ENCODE results near the gene CSAG3. TPM values are rescaled to one million over a fixed set of nuclear protein-coding genes. Genes with fewer than 3 reads are reported as not detected.
"Not testable (repeated sequence)": the region's sequence is repeated elsewhere in the genome, so short reads cannot be mapped to it uniquely, and the experiment has no call there.

CSAG3 gene
- total RNA-seq, 2 donors from 2014 or later = 0.35 TPM; not detected in 1

GRCh38 chrX:152733261-152733975 lies 25.6 kb upstream of the CSAG3 start, which contains the start of the genes CSAG1 and MAGEA12:
CSAG1 (minus strand) TSS chrX:152733721; CDS start chrX:152732460, 1,261 bp downstream.
MAGEA12 (plus strand) TSS chrX:152733757; CDS start chrX:152736162, 2,405 bp downstream.
- WGBS, 2 experiments (ENCODE audit: insufficient coverage in 1 of 2, insufficient read length in 1 of 2) = 94% methylated on average over 7 of the region's 21 CpGs; no CpG with 5 or more reads in 1 of the 2 experiments
- Histone ChIP-seq H3K27ac (ENCODE audit: low read depth, low read length) (no peak within 1 kb of the TSS), H3K4me3 (ENCODE audit: low read length) (no peak within 1 kb of the TSS), H3K27me3 (ENCODE audit: control insufficient read depth, insufficient read depth, low read length, poor library complexity, severe bottlenecking) (no peaks in the 10 kb centered on the region), H3K9me3 (ENCODE audit: control insufficient read depth, low read length) (no peaks in the 10 kb centered on the region), H3K9ac (ENCODE audit: extremely low read depth, low read length, poor library complexity, severe bottlenecking) (no peak within 1 kb of the TSS), H3K4me1 (ENCODE audit: control insufficient read depth, insufficient read depth, low read length) (no peaks in the 10 kb centered on the region), H3K36me3 (ENCODE audit: control insufficient read depth, insufficient read depth, low read length) (no peaks in the 10 kb centered on the region)
- no peaks in the 10 kb centered on the region for H3K36me3 Mint-ChIP-seq (ENCODE audit: low read depth)
- no peak for DNase-seq
- no peaks in the 10 kb centered on the region for H3K4me1 Mint-ChIP-seq
- no peak within 1 kb of the TSS for H3K4me3 Mint-ChIP-seq
- H3K27me3 Mint-ChIP-seq (ENCODE audit: insufficient read depth) = peaks cover 3% of the 10 kb centered on the region
- peaks cover 52% of the 10 kb centered on the region for H3K9me3 Mint-ChIP-seq
- no peak for TF ChIP-seq CTCF (conservative IDR thresholded peaks at IDR 0.05)
- H3K27ac Mint-ChIP-seq = no peak within 1 kb of the TSS

GRCh38 chrX:152734143-152734858 lies 24.7 kb upstream of the CSAG3 start:
- WGBS, 2 experiments (ENCODE audit: insufficient coverage in 1 of 2, insufficient read length in 1 of 2) = 96 to 97% methylated on average over 5 to 22 of the region's 22 CpGs
- not testable (repeated sequence) for H3K9me3 ChIP-seq (ENCODE audit: control insufficient read depth, low read length); H3K27ac ChIP-seq (ENCODE audit: low read depth, low read length); H3K4me1 ChIP-seq (ENCODE audit: control insufficient read depth, insufficient read depth, low read length); H3K4me3 Mint-ChIP-seq; H3K4me3 ChIP-seq (ENCODE audit: low read length); H3K27me3 Mint-ChIP-seq (ENCODE audit: insufficient read depth); DNase-seq; H3K36me3 Mint-ChIP-seq (ENCODE audit: low read depth); H3K9ac ChIP-seq (ENCODE audit: extremely low read depth, low read length, poor library complexity, severe bottlenecking); H3K4me1 Mint-ChIP-seq; H3K27ac Mint-ChIP-seq; H3K27me3 ChIP-seq (ENCODE audit: control insufficient read depth, insufficient read depth, low read length, poor library complexity, severe bottlenecking); H3K36me3 ChIP-seq (ENCODE audit: control insufficient read depth, insufficient read depth, low read length)
- peaks cover 52% of the 10 kb centered on the region for H3K9me3 Mint-ChIP-seq

- no peaks in the 10 kb centered on the region for H3K9me3 ChIP-seq (ENCODE audit: control insufficient read depth, low read length)
- no peaks in the 10 kb centered on the region for H3K4me1 ChIP-seq (ENCODE audit: control insufficient read depth, insufficient read depth, low read length)
- no peak overlapping the region for H3K27ac ChIP-seq (ENCODE audit: low read depth, low read length)
- H3K36me3 Mint-ChIP-seq (ENCODE audit: low read depth) = no peaks in the 10 kb centered on the region
- no peaks in the 10 kb centered on the region for H3K27me3 ChIP-seq (ENCODE audit: control insufficient read depth, insufficient read depth, low read length, poor library complexity, severe bottlenecking)
- no peak overlapping the region for H3K4me3 ChIP-seq (ENCODE audit: low read length)
- H3K27ac Mint-ChIP-seq = no peak overlapping the region
- no peak overlapping the region for H3K4me3 Mint-ChIP-seq
- TF ChIP-seq CTCF (conservative IDR thresholded peaks at IDR 0.05) = no peak
- peaks cover 3% of the 10 kb centered on the region for H3K27me3 Mint-ChIP-seq (ENCODE audit: insufficient read depth)
- no peaks in the 10 kb centered on the region for H3K4me1 Mint-ChIP-seq
- H3K36me3 ChIP-seq (ENCODE audit: control insufficient read depth, insufficient read depth, low read length) = no peaks in the 10 kb centered on the region
- no peak overlapping the region for H3K9ac ChIP-seq (ENCODE audit: extremely low read depth, low read length, poor library complexity, severe bottlenecking)
- WGBS, 2 experiments (ENCODE audit: insufficient coverage in 1 of 2, insufficient read length in 1 of 2) = 96% methylated on average over 2 of the region's 2 CpGs; no CpG with 5 or more reads in 1 of the 2 experiments
- H3K9me3 Mint-ChIP-seq = peaks cover 60% of the 10 kb centered on the region
- DNase-seq = no peak
These were observed 23.9 kb upstream of the CSAG3 start for GRCh38 chrX:152735101-152735500.

All from endodermal cell (in vitro differentiated cells).